Parathyroid adenoma (tissue), 2 donors: ENCODE measurements around the gene GBX2.

Experiments used
- H2AFZ ChIP-seq: fragments of 300-600 bp; sonication (generic); one replicate; pipeline ENCODE4 v1.7.0; 2017; ENCODE audit warnings: antibody characterized with exemption, mild to moderate bottlenecking
- H3K27ac ChIP-seq: fragments of 300-600 bp; sonication (generic); one replicate; pipeline ENCODE4 v1.7.0; 2017
- H3K27me3 ChIP-seq: fragments of 300-600 bp; sonication (generic); one replicate; pipeline ENCODE4 v1.7.0; 2017; ENCODE audit warnings: low read length; ENCODE audit not compliant: control insufficient read depth, insufficient read depth
- H3K36me3 ChIP-seq: fragments of 300-600 bp; sonication (generic); one replicate; pipeline ENCODE4 v1.7.0; 2017; ENCODE audit warnings: low read length; ENCODE audit not compliant: control insufficient read depth, insufficient read depth
- H3K4me1 ChIP-seq: fragments of 300-600 bp; sonication (generic); one replicate; pipeline ENCODE4 v1.7.0; 2017; ENCODE audit warnings: control low read depth
- H3K4me2 ChIP-seq: fragments of 300-600 bp; sonication (generic); one replicate; pipeline ENCODE4 v1.7.0; 2017; ENCODE audit warnings: low read length
- H3K4me3 ChIP-seq: fragments of 300-600 bp; sonication (generic); one replicate; pipeline ENCODE4 v1.7.0; 2017; ENCODE audit warnings: low read depth, low read length
- H3K79me2 ChIP-seq: fragments of 300-600 bp; sonication (generic); one replicate; pipeline ENCODE4 v1.7.0; 2017; ENCODE audit warnings: control low read depth
- H3K9ac ChIP-seq: fragments of 300-600 bp; sonication (generic); one replicate; pipeline ENCODE4 v1.7.0; 2017; ENCODE audit warnings: mild to moderate bottlenecking
- H3K9me3 ChIP-seq: fragments of 300-600 bp; sonication (generic); one replicate; pipeline ENCODE4 v1.7.0; 2017; ENCODE audit warnings: low read length; ENCODE audit not compliant: control insufficient read depth
- TF ChIP-seq, protein P1 (sequence below): fragments of 300-600 bp; sonication (generic); IDR thresholded peaks from one replicate; pipeline ENCODE4 v1.7.0; 2017; ENCODE audit warnings: antibody characterized with exemption, mild to moderate bottlenecking
- donor health status: primary hyperparathyroidism.

The GBX2 gene

DNA sequence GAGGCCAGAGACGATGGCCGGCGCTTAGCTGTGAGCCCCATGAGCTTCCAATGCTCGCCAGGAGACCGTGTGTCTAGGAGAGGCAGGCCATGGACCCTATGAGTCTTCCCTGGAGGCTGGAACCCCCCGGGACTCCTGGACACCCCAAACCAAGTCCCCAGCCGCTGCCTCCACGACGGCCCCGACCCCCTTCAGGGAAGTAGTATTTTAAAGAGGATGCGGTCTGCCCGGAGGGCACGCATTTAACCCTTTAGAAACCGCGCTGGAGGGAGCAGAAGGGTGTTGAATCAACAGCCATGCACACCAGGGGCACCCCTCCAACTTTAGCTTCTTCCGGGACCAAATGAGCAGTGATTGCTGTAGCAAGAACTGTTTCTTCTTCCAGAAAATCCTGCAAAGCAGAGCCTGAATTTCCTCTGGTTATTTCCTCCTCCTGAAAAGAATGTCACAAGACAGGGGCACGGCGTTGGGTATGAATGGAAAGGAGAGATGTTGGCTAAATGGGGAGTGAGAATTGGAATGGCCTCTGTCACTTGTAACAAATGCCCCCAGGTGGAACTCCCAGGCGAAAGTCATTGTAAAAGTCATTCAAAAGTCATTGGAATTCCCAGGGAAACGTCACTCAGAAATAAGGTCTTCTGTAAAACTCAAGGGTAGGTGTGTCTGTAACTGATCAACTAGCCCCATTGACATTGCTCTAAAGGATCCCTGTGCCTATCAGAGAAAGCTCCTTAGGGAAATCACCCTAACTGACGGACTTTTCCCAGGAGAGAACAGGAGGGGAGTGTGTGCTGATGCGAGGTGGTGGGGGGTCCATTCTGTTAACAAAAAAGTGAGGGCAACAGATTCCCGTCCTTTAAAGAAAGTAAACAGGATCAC lies 5.8 kb upstream of the GBX2 start:
- Histone ChIP-seq H3K27ac (no peak overlapping the region), H3K4me3 (no peak overlapping the region), H2AFZ (no peak overlapping the region), H3K4me2 (no peak overlapping the region), H3K4me1 (peaks cover 2% of the 10 kb centered on the region), H3K36me3 (no peaks in the 10 kb centered on the region), H3K27me3 (peaks cover 20% of the 10 kb centered on the region), H3K9me3 (no peaks in the 10 kb centered on the region), H3K79me2 (no peaks in the 10 kb centered on the region), H3K9ac (no peak overlapping the region)
- TF ChIP-seq, protein P1, sequence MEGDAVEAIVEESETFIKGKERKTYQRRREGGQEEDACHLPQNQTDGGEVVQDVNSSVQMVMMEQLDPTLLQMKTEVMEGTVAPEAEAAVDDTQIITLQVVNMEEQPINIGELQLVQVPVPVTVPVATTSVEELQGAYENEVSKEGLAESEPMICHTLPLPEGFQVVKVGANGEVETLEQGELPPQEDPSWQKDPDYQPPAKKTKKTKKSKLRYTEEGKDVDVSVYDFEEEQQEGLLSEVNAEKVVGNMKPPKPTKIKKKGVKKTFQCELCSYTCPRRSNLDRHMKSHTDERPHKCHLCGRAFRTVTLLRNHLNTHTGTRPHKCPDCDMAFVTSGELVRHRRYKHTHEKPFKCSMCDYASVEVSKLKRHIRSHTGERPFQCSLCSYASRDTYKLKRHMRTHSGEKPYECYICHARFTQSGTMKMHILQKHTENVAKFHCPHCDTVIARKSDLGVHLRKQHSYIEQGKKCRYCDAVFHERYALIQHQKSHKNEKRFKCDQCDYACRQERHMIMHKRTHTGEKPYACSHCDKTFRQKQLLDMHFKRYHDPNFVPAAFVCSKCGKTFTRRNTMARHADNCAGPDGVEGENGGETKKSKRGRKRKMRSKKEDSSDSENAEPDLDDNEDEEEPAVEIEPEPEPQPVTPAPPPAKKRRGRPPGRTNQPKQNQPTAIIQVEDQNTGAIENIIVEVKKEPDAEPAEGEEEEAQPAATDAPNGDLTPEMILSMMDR: no peak

DNA sequence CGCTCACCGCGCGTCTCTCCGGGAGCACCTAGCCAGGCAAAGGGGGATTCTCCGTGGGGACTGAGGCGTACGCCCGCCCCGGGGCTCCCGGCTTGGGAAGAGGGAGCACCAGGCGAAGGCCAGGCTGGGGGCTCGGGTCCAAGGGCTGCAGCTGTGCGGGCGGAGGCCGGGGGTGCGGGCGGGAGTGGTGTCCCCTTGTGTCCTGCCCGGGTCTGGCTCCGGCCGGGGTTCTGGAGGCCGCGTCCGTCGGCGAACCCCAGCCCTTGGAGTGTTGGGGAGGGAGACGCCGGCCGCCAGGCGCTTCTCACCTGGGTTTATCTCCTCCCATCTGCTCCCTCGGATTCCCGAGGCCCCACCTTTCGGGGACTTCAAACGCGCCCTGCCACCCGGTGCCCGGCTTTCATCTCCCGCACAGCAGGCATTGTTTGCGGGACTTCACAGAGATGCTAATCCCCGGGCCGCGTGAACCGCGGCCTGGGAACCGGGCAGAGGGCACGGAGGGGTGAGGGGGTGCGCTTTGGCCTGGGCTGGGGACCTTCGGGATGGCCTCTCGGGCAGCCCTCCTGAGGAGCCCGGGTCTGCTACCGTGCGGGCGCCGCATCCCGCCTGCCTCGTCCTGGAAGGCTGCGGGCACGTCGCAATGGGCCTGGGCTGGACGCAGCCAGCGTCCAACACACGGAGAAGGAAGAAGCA lies 5.0 kb upstream of the GBX2 start:
- Histone ChIP-seq H3K27ac (no peak overlapping the region), H3K4me1 (no peaks in the 10 kb centered on the region), H3K36me3 (no peaks in the 10 kb centered on the region), H3K9ac (no peak overlapping the region), H3K27me3 (peaks cover 21% of the 10 kb centered on the region), H3K4me3 (no peak overlapping the region), H3K79me2 (no peaks in the 10 kb centered on the region), H2AFZ (no peak overlapping the region), H3K4me2 (no peak overlapping the region), H3K9me3 (no peaks in the 10 kb centered on the region)
- TF ChIP-seq, protein P1: no peak

DNA sequence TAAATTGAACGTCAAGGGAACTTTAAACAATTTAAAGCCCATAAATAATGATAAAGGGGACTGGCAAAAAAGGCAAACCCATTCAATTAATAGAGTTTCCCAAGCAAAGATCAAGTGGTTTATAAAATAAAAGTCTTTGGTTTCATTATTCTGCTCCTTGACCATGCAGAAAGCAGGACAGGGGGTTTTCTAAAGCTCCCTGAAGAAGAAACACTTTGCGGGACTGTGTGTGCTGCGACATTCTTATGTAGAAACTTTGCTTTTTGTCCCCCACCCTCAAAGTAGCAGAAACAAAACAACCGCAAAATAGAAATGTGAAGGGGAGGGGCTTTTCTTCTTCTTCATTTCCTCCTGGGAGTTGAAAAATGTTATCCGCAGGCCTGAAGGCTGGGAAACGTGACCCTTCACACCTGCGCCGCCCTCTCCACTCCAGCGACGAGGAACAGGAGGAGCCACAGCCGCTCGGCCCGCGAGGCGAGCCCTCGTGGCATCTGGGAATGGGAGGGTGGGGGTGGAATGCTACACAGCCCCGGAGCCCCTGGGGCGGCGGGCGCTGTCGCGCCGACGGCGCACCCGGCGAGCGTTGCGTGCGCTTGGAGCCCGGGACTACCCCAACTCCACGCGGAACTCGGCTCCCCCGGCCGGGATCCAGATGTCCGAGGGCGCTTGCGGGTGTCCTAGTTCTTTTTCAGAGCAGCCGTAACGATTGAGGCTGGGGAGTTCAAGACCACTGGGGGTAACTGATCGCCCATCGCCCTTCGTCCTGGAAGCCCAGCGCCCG lies 4.3 kb upstream of the GBX2 start:
- Histone ChIP-seq H3K4me1 (no peaks in the 10 kb centered on the region), H3K9me3 (no peaks in the 10 kb centered on the region), H3K4me2 (no peak overlapping the region), H3K4me3 (no peak overlapping the region), H3K36me3 (no peaks in the 10 kb centered on the region), H3K79me2 (no peaks in the 10 kb centered on the region), H2AFZ (no peak overlapping the region), H3K27ac (no peak overlapping the region), H3K9ac (no peak overlapping the region), H3K27me3 (peaks cover 22% of the 10 kb centered on the region)
- TF ChIP-seq, protein P1: no peak

DNA sequence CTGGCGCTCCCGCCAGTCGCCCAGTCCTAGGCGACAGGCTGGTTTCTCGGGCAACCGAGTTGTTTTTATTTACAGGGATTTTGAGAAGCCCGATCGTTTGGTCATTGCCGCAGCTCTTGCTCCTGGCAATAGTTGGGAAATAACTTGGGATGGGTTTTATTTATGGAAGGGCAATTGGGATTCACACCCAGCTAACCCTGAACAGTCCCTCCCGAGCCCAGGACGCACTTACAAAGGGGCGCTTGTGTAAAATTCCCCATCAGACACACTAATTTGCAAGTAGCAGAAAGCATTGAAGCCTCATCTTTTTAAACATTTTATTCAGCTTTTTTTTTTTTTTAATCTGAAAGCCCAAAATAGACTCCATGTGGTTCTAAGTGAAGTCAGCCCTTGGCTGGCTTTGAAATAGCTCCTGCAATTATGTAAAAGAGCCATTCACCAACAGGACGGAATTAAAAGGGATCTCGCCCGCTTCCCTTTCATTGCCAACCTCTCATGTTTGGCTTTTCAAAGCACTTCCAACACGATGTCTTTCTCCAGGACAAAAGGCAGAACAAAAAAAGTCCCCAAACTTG lies 3.6 kb upstream of the GBX2 start:
- Histone ChIP-seq H3K4me2 (no peak overlapping the region), H3K27ac (no peak overlapping the region), H3K79me2 (no peaks in the 10 kb centered on the region), H3K36me3 (no peaks in the 10 kb centered on the region), H3K9ac (no peak overlapping the region), H2AFZ (no peak overlapping the region), H3K4me1 (no peaks in the 10 kb centered on the region), H3K4me3 (no peak overlapping the region), H3K9me3 (no peaks in the 10 kb centered on the region), H3K27me3 (peaks cover 22% of the 10 kb centered on the region)
- TF ChIP-seq, protein P1: no peak
